ENCODE measurements around the gene ZNF311. TPM values are rescaled to one million over a fixed set of nuclear protein-coding genes. Genes with fewer than 3 reads are reported as not detected.
A peak's percentile ranks its signal among the peaks of the same experiment; 100 is the strongest.

ZNF311 gene
- total RNA-seq, 6 donors from 2014 or later: 0.76 to 6.3 (median 1.7) TPM; not detected in 1

DNA sequence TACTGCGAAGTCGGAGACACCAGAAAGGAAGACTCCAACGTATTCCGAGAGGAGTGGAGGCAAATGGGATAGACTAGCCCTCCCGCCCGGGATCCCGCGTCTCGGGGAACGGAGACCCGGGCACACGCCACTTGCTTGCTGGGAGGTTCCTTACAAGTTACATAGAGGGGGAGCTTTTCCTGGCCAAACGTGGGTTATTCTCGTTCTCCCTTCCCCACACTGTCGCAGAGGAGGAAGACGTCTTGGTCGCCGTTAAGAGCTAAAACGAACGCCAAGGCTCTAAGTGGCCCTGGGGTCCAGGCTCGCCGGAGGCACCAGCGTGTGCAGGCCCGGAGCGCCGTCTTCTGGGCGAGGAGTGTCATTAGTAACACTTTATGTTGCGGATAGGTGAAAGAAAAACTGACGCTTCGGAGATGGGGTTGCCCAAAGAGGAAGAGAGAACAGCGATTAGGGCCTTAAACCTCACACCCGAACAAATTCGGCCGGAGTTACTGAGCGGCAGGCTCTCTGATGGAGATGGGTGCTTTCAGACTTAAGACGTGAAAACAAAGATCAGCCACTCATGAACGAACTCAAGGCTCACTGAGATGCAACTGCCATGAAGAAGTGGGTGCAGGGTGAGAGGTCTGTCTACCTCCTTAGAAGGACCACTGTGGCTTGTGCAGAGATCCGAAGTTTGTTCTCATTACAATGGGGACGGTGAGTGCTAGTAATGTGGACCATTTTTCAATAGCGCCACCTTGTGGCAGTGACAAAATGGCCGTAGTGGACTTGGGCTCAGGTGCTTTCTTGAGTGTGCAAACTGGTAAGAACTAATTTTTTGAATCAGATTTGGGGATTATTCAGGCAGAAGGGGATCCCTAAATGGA lies 11.7 kb upstream of the ZNF311 start:
- Histone ChIP-seq H3K4me1 (peaks cover 3 to 21% (median 10%) of the 10 kb centered on the region in 4 donors), H3K4me3 (peak overlapping the region; percentile 19 to 54 (median 44)), H3K27ac (no peak overlapping the region), H3K27me3 (peaks cover 0 to 10% (median 5%) of the 10 kb centered on the region in 4 donors), H3K9me3 (no peaks in the 10 kb centered on the region), H3K36me3 (no peaks in the 10 kb centered on the region)
- 1 to 3% methylated on average over 37 to 41 of the region's 41 CpGs for WGBS, 2 donors
- TF ChIP-seq POLR2AphosphoS5 (IDR thresholded peaks at IDR 0.05) (no peak), EP300 (IDR thresholded peaks at IDR 0.05) (no peak), POLR2A (IDR thresholded peaks at IDR 0.05) (no peak)
- TF ChIP-seq, protein P1, sequence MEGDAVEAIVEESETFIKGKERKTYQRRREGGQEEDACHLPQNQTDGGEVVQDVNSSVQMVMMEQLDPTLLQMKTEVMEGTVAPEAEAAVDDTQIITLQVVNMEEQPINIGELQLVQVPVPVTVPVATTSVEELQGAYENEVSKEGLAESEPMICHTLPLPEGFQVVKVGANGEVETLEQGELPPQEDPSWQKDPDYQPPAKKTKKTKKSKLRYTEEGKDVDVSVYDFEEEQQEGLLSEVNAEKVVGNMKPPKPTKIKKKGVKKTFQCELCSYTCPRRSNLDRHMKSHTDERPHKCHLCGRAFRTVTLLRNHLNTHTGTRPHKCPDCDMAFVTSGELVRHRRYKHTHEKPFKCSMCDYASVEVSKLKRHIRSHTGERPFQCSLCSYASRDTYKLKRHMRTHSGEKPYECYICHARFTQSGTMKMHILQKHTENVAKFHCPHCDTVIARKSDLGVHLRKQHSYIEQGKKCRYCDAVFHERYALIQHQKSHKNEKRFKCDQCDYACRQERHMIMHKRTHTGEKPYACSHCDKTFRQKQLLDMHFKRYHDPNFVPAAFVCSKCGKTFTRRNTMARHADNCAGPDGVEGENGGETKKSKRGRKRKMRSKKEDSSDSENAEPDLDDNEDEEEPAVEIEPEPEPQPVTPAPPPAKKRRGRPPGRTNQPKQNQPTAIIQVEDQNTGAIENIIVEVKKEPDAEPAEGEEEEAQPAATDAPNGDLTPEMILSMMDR (IDR thresholded peaks at IDR 0.05): peak; percentile 74 to 80 (median 77)
- ATAC-seq (ENCODE audit: low FRiP score in 2 of 2) (peak; percentile 88 to 94), DNase-seq (peak; percentile 79 to 82)

DNA sequence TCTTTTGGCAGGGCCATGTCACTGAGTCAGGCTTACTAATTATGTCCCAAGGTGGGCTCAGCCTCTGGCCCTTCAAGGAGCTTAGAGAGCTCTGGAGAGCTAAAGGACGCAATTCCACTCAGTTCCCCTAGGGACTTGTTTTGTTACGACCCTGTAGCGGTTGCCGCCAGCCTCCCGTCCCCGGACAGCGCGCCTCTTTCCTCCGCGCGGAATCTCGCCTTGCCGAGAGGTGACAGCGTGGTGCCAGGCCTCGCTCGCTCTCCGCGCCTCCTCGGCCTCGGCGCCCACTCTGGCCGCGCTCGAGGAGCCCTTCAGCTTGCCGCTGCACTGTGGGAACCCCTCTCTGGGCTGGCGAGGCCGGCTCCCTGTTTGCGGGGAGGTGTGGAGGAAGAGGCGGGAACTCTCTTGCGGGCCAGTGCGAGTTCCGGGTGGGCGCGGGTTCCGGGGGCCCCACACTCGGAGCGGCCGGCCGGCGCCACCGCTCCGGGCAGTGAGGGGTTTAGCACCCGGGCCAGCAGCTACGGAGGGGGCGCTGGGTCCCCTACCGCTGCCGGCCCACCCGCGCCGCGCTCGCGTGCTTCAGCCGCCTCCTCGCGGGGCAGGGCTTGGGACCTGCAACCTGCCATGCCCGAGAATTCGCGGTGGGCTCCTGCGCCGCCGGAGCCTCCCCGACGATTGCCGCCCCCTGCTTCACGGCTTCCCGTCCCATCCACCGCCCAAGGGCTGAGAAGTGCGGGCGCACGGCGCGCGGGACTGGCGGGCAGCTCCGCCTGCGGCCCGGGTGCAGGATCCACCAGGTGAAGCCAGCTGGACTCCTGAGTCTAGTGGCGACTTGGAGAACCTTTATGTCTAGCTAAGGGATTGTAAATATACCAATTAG lies 9.9 kb upstream of the ZNF311 start:
- H3K4me3 ChIP-seq: peak overlapping the region in 1 of 4 donors; percentile 18

DNA sequence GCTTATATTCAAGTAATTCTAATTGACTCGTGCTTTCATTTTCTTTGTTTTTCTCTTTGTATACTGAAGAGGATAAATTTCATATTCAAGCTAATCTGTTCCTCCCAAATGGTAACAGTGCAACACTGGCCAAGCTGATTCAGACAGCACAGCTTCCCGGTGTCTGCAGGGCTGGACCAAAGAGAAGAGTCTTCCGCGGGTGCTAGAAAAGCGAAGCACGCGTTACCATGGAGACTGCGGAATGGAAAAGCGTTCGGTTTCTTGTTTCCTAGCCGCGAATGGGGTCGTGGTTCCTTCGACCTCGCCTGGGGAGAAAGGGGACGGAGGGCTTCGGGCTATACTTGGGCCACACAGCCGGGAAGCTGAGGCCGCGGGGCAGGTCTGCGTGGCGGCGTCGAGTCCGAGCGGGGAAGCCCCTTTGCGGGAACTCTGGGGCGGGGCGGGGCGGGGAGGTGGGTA lies 6.2 kb upstream of the ZNF311 start:
- H3K27me3 ChIP-seq: peaks cover 0 to 10% (median 5%) of the 10 kb centered on the region in 4 donors
- 0 to 3% methylated on average over 29 to 30 of the region's 30 CpGs for WGBS, 2 donors
- TF ChIP-seq POLR2AphosphoS5 (IDR thresholded peaks at IDR 0.05) (no peak), POLR2A (IDR thresholded peaks at IDR 0.05) (no peak), EP300 (IDR thresholded peaks at IDR 0.05) (no peak)
- TF ChIP-seq, protein P1 (IDR thresholded peaks at IDR 0.05): no peak

More for the DNA sequence above, 9.9 kb upstream of the ZNF311 start:
- TF ChIP-seq POLR2A (IDR thresholded peaks at IDR 0.05) (no peak), EP300 (IDR thresholded peaks at IDR 0.05) (no peak), POLR2AphosphoS5 (IDR thresholded peaks at IDR 0.05) (no peak)
- TF ChIP-seq, protein P1 (IDR thresholded peaks at IDR 0.05): no peak
- DNase-seq: peak in 1 of 2 donors; percentile 80
- Histone ChIP-seq H3K9me3 (no peaks in the 10 kb centered on the region), H3K27ac (no peak overlapping the region), H3K27me3 (peaks cover 0 to 10% (median 5%) of the 10 kb centered on the region in 4 donors), H3K4me1 (peaks cover 3 to 29% (median 13%) of the 10 kb centered on the region in 4 donors), H3K36me3 (no peaks in the 10 kb centered on the region)
- WGBS, 2 donors: 49 to 82% methylated on average over 19 to 62 of the region's 79 CpGs
- no peak for ATAC-seq (ENCODE audit: low FRiP score in 2 of 2)

DNA sequence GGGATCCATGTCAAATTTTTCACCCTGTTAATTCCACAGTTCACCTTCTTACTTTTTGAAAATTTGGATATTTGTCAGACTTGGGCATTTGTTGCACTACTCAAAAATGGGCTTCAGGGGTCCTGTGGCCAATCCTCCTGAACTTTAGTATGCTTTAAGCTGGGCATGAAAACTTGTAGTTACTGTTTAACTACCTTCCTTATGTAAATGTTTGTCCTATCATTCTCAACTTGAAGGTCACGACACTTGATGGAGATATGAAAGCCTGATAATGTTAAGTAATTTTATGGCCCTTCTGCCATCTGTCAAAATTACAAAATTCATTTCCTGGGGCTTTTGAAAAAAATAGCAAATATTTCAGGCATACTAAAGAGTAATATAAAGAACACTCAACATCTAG lies 4.2 kb upstream of the ZNF311 start:
- ATAC-seq (ENCODE audit: low FRiP score in 2 of 2) (no peak), DNase-seq (no peak)
- Histone ChIP-seq H3K4me1 (peaks cover 0 to 11% (median 6%) of the 10 kb centered on the region in 4 donors), H3K27ac (no peak overlapping the region), H3K9me3 (no peaks in the 10 kb centered on the region), H3K36me3 (no peaks in the 10 kb centered on the region), H3K27me3 (peaks cover 0 to under 1% (median 0%) of the 10 kb centered on the region in 4 donors), H3K4me3 (no peak overlapping the region)
- WGBS, 2 donors: 46 to 64% methylated on average over 1 of the region's 1 CpG
- TF ChIP-seq POLR2AphosphoS5 (IDR thresholded peaks at IDR 0.05) (no peak), EP300 (IDR thresholded peaks at IDR 0.05) (no peak), POLR2A (IDR thresholded peaks at IDR 0.05) (no peak)
- TF ChIP-seq, protein P1 (IDR thresholded peaks at IDR 0.05): no peak

More for the DNA sequence above, 6.2 kb upstream of the ZNF311 start:
- Histone ChIP-seq H3K4me3 (peak overlapping the region; percentile 1 to 53 (median 37)), H3K36me3 (no peaks in the 10 kb centered on the region), H3K27ac (no peak overlapping the region), H3K4me1 (peaks cover 1 to 22% (median 6%) of the 10 kb centered on the region in 4 donors), H3K9me3 (no peaks in the 10 kb centered on the region)
- DNase-seq (peak in 1 of 2 donors; percentile 73), ATAC-seq (ENCODE audit: low FRiP score in 2 of 2) (peak in 1 of 2 donors; percentile 88)

Data from upper lobe of left lung (tissue), 6 donors.